Neural cell (in vitro differentiated cells): ENCODE data around the gene TENT5C.

ENCODE experiments used
- CTCF ChIP-seq: fragments of 450-650 bp; IDR thresholded peaks from 2 replicates; pipeline ENCODE4 v1.5.1; 2014; ENCODE audit warnings: antibody characterized with exemption, mild to moderate bottlenecking, moderate library complexity; ENCODE audit not compliant: poor library complexity, severe bottlenecking
- EP300 ChIP-seq: fragments of 450-650 bp; conservative IDR thresholded peaks from 2 replicates; pipeline ENCODE4 v1.6.1; 2014; ENCODE audit warnings: antibody characterized with exemption, mild to moderate bottlenecking, moderate library complexity; ENCODE audit not compliant: poor library complexity, severe bottlenecking
- EZH2 ChIP-seq: fragments of 200-600, 300-800 bp; shearing (Covaris generic), sonication (generic); IDR thresholded peaks from 2 replicates; pipeline ENCODE4 v1.6.1; 2014; ENCODE audit warnings: antibody characterized with exemption, low read length, borderline replicate concordance, mild to moderate bottlenecking; ENCODE audit not compliant: insufficient read depth, poor library complexity, severe bottlenecking
- MXI1 ChIP-seq: fragments of 450-650 bp; conservative IDR thresholded peaks from 2 replicates; pipeline ENCODE4 v1.6.1; 2014; ENCODE audit warnings: antibody characterized with exemption, mild to moderate bottlenecking; ENCODE audit not compliant: poor library complexity, severe bottlenecking
- POLR2AphosphoS5 ChIP-seq: IDR thresholded peaks from 2 replicates; pipeline ENCODE4 v1.6.1; 2012
- RAD21 ChIP-seq: fragments of 450-650 bp; conservative IDR thresholded peaks from 2 replicates; pipeline ENCODE4 v1.6.1; 2014; ENCODE audit warnings: antibody characterized with exemption, mild to moderate bottlenecking, moderate library complexity
- REST ChIP-seq: IDR thresholded peaks from 2 replicates; pipeline ENCODE4 v1.6.1; 2012; ENCODE audit warnings: borderline replicate concordance
- SMC3 ChIP-seq: fragments of 450-650 bp; conservative IDR thresholded peaks from 2 replicates; pipeline ENCODE4 v1.6.1; 2014; ENCODE audit warnings: antibody characterized with exemption, mild to moderate bottlenecking, moderate library complexity; ENCODE audit not compliant: poor library complexity
- TAF1 ChIP-seq: IDR thresholded peaks from 2 replicates; pipeline ENCODE4 v1.6.1; 2012; ENCODE audit warnings: low read depth

GRCh38 chr1:117676615-117677130 is 70.8 kb downstream of the TENT5C start:
- TF ChIP-seq CTCF: no peak
- no peak for TF ChIP-seq EP300
- no peak for TF ChIP-seq RAD21
- TF ChIP-seq POLR2AphosphoS5: no peak
- no peak for TF ChIP-seq TAF1
- TF ChIP-seq EZH2: no peak
- no peak for TF ChIP-seq REST
- no peak for TF ChIP-seq SMC3
- no peak for TF ChIP-seq MXI1
